Mucosa of gallbladder (tissue), 1 donor: ENCODE measurements around the gene GH1. TPM values are rescaled to one million over a fixed set of nuclear protein-coding genes. Genes with fewer than 3 reads are reported as not detected.

ENCODE experiments used
- total RNA-seq: library from RNA; stranded (reverse); gene quantifications from one replicate; pipeline ENCODE4 v1.2.1, GENCODE V29; 2021
- donor health status: DM: no; HTN: no; CAD: no.

Gene GH1
- total RNA-seq, 1 donor from 2014 or later = not detected

Other genes starting within 250 kb of the GH1 start
- 19.0 TPM for gene LIMD2, start 218.7 kb downstream of the GH1 start, total RNA-seq
- 28.5 TPM for gene STRADA, start 177.0 kb downstream of the GH1 start, total RNA-seq
- 104 TPM for gene CCDC47, start 145.2 kb downstream of the GH1 start, total RNA-seq
- gene DDX42, start 144.7 kb downstream of the GH1 start, total RNA-seq = 90.4 TPM
- gene PSMC5, start 91.4 kb downstream of the GH1 start, total RNA-seq = 112 TPM
- gene FTSJ3, start 91.2 kb downstream of the GH1 start, total RNA-seq = 43.1 TPM
- 84.7 TPM for gene SMARCD2, start 76.2 kb downstream of the GH1 start, total RNA-seq
- not detected for gene CSH2, start 45.2 kb downstream of the GH1 start, total RNA-seq
- not detected for gene GH2, start 36.9 kb downstream of the GH1 start, total RNA-seq
- not detected for gene CSH1, start 22.3 kb downstream of the GH1 start, total RNA-seq
- not detected for gene CSHL1, start 7.6 kb downstream of the GH1 start, total RNA-seq
- 3.4 TPM for gene CD79B, start 13.5 kb upstream of the GH1 start, total RNA-seq
- 1.2 TPM for gene SCN4A, start 54.1 kb upstream of the GH1 start, total RNA-seq
- 0.26 TPM for gene PRR29, start 79.5 kb upstream of the GH1 start, total RNA-seq
- 14.8 TPM for gene ICAM2, start 101.8 kb upstream of the GH1 start, total RNA-seq
- 41.6 TPM for gene ERN1, start 211.3 kb upstream of the GH1 start, total RNA-seq